ENCODE results near the gene GRIK2.

Gene GRIK2

DNA sequence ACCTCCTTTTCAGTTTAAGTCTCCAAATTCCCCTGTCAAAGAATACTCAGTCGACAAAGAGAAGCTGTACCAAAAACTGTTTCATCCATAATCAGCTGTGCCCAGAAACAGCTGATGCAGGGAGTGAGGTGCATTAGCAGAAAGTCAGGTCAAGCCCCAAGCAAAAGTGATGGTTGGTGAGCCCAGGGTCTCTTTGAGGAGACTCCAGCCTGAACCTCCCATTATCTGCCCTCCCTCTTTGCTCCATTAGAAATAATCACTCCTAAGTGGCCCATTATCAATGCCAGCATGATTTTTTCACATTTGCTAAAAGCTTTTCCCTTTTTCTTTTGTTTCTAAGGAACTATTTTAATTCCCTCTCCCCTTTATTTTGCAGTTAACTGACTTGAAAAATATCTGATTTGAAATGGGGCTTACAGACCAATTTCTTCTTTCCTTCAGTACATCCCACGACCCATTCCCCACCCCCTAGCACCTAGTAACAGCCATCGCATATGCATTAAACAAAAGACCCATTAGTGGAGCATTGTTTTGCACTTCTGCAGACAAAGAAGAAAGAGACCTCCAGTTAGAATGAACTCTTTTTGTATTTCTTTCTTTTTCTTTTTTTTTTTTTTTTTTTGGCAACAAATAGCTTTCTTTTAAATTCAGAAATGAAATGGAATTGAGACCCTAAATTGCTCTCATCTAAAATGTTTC is 257.0 kb downstream of the GRIK2 start:
- no peak for DNase-seq

DNA sequence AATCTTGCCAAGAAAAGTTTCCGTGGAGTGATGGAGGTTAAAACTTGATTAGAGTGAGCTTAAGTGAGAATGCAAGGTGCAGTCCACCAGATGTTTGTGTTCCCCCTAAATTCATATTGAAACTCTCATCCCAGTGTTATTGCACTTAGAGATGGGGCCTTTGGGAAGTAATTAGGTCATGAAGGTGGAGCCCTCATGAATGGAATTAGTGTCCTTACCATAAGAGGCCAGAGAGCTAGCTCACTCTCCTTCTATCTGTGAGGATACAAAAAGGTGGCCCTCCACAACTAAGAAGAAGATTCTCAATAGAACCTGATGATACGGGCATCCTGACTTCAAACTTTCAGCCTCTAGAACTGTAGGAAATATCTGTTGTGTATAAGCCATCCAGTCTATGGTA is 258.6 kb downstream of the GRIK2 start:
- DNase-seq: no peak

DNA sequence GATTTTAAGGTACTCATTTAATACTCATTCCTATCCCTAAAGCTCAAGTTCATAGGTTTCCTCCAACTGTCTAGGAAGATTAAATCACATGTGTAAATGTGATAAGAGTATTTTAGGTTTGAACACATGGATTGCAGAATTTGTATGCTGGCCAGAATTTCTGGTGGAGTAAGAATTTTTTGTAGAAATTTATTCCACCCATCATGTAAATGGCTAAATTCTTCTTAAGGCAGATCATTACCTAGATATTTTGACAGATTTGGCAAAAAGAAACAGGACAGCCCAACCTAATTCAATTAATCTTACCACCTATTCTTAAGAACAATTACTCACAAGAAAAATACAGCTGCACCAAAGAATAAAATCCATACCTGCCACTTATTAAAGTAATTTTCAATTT is 261.6 kb downstream of the GRIK2 start:
- DNase-seq: no peak

DNA sequence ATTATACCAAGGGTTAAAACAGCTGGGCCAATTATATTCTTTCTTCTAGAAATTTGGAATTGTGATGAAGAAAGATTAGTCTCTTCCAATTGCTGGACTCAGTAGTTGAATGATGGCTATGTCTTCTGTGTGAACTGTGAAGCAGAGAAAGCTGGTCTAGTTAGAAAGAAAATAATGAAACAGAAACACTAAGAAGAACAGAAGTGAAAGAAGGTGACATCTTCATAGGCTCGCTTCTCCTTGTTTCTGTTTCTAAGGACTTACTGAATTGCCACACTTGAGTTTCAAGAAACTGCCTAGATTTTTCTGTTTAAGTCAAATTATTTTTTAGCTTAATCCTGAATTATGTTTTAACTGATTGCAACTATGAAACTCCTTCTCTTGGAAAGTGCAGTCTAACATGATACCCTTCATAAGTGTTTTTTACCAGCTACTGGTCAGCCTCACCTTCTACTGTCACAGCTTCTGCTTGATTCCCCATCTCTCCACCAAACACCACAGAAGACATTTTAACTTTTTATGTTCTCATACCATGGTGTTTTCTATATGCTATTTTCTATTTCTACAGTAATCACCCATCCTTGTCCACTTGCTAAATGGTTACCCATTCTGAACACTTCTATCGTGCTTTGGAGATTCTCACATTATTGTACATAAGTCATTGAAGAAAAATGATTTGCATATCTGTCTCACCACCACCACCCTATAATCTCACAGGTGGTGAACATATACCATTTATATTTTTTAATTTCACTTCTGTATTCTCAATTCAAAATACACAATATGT is 268.8 kb downstream of the GRIK2 start:
- no peak for DNase-seq

DNA sequence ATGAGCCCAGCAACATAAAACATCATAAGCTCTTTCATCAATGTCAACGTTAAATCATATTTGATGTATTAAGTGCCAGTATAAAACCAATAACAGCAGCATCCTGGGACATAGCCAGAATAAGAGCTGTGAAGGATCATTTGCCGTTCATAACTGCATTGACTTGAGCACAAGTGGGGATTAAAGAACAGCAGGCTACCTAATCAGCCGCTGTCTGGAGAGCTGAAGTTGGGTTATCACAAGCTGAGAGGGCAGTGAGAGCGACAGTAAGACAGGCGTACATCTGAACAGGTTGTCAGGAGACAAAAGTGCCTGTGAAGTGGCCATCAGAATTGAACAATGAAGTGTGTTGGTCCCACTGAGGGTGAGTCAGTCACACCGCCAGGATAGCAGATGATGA is 269.6 kb downstream of the GRIK2 start:
- no peak for DNase-seq

DNA sequence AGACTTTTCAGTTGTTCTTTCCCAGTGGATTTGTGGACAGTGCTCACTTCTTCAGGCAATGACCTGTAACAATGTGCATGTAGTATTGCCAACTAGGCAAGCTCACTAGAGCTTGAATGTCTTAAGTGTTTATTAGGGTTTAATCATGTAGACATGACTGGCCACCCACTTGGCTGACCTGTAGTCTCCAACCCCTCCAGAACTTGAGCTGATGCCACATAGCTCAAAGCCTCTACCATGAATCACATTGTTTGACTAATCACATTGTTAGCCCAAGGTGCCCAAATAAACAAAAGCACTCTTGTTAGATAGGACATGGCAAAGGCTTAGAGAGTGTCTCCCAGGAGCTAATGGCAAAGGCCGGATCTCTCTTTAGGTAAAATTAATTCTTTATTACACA is 272.7 kb downstream of the GRIK2 start:
- no peak for DNase-seq

DNA sequence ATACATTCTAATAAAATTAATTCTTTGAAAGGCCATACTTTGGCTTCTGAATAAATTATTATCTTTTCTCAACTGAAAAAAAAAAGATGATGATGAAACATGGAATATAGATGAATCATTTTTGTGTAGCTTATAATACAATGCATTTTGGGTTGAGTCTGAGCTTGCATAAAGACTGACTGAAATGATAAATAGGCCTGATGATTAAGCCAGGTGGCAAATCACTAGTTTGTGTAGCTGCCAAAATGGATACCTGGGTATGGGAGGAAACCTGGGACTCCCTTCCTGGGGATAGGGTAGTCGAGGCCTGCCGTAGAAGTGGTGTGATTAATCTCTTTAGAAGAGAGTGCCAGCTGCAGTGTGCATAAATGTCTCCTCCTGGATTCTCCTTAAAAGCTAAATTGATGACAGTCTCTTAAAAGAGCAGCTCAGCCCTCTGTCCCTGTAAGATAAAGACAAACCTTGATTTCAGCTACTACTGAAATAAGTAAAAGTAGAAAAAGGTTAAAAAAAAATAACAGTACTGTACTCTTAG is 275.1 kb downstream of the GRIK2 start:
- DNase-seq: no peak

DNA sequence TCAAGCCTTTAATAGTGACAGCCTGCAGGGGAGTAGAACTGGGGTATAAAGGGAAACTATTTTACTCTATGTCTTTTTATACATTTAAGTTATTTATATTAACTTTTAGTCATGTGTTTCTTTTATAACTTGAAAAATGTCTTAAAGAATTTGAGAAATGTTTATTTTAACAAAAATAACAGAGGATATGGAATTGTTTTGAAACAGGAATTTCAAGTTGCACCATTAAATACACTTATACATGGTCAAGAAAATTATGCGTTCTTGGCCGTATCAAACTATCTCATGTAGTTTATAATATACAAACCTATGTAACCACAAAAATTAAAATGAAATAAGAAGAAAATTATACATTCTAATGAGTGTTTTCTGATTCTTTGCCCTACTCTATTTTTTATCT is 282.7 kb downstream of the GRIK2 start:
- no peak for DNase-seq

DNA sequence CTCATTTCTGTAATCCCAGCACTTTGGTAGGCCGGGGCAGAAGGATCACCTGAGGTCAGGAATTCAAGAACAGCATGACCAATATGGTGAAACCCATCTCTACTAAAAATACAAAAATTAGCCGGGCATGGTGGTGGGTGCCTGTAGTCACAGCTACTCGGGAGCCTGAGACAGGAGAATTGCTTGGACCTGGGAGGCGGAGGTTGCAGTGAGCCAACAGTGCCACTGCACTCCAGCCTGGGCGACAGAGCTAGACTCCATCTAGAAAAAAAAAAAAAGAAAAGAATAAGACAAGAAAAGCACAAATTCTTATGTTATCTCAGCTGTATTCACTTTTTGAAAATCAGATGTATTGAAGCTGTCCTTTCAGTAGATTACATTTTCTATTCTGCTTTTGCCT is 289.4 kb downstream of the GRIK2 start:
- DNase-seq: no peak

DNA sequence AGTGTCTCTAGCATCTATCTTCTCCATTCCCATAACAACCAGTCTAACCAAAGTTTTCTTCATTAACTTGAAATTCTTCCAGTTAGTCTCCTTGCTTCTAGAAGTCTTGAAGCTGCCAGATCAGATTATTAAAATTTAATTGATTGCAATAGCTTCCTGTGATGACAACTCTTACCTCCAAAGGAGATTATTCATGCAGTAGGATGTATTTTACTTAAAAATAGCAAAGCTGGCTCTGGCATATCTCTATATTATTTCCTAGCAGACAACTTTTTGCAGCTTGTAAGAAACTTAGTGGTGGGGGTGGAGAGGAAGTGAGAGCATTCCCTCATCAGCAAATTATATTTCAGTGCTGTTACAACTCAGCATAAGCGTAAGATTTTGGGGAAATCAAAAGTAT is 290.4 kb downstream of the GRIK2 start:
- DNase-seq: no peak

DNA sequence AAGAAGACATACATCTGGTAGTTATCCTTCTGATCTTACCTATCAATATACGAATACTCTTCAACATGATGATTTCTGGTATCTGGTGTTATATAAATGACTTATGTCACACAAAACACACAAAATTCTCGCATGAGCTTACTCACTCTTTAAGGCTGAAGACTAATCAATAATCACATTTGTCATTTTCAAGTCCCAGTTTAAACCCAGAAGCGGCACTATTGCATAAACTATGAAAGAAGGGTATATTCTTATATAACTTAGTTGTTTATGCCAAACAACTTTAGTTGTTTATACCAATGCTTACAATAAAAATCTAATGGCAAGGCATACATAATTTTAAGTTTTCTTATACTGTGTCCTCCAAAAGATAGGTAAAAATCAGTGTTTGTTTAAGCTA is 293.1 kb downstream of the GRIK2 start:
- DNase-seq: no peak

DNA sequence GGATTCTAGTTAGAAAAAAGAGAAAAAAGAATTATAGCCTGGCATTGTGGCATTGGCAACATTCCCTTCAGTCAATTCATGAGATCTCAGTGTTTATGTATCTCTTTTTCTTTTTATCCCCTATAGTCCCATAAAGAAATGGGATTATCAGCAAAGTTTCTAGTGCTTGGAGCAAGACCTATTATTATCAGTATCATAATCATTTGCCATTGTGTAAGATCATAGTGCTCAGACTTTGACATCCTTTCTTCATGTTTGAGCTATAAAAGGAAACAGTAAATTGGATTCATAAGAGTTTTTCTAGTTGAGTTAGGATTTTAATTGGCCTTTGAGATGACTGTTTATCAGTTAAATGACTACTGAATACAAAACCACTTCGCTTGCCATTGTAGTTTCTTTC is 295.6 kb downstream of the GRIK2 start:
- DNase-seq: no peak

DNA sequence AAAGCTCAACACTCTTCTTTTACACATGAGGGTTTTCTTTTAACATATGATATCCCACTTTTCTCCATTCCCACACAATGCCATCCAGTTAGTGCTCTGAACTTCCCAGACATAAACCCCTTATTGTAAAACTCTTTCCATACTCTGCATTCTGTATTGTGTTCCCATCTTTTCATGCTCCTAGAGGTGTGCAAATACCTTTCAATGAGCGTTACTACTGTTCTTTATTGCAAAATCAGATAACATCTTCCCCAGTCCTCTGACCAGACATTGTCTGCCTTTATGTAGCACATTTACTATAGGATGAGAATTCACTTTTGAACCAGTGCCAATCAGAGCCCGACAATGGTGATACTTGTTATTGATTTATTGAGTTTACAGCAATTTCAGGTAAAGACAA is 296.2 kb downstream of the GRIK2 start:
- DNase-seq: no peak

DNA sequence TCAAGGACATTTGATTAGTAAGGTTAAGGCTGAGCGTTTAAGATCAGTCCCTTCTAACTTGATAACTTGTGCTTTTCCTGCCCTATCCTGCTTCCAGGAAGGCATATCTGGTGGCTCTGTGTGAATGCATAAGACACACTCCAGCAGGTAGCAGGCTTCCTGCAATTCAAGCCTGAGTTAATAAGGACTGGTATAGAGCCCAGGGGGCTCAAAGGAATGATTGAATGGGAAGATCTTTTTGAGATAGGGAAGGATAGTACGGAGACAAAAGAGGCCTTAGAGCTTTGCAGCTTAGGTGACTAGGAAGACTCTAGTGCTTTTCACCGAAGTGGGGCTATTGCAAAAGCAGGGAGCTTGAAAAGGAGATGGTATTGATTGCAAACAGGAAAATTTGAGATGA is 307.1 kb downstream of the GRIK2 start:
- DNase-seq: no peak

DNA sequence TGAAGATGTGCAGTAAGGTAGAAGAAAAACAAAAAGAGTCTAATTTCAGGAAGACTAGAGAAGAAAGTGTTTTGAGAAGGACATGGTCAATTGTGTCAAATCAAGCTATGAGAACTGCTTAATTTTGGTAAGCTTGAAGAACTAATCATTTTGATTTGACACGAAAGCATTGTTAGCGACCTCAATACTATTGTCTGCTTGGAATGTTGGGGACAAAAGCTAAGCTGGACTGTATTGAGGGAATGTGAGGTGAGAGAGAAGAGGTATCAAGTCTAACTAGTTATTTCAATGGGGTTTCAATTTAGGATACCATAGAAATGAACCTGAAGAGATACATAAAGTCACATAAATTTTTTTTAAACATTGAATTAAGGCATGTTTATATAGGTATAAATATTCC is 309.8 kb downstream of the GRIK2 start:
- no peak for DNase-seq

DNA sequence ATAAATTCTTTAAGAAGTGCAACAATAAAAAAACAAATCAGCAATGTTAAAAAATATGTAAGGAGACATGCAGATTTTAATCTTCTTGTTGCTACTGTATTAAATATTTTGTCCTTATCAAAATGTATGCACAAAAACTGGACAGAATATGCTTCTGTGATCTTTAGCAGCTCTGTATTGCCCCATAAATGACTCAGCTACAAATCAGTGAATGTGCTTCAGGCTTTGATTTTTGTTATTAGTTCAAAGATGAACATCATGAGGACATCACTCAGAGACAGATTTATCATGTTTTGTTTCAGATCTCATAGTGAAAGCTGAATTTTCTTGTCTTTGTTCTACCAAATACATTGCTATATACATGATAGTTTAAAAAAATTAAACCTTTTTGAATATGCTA is 312.4 kb downstream of the GRIK2 start:
- no peak for DNase-seq

DNA sequence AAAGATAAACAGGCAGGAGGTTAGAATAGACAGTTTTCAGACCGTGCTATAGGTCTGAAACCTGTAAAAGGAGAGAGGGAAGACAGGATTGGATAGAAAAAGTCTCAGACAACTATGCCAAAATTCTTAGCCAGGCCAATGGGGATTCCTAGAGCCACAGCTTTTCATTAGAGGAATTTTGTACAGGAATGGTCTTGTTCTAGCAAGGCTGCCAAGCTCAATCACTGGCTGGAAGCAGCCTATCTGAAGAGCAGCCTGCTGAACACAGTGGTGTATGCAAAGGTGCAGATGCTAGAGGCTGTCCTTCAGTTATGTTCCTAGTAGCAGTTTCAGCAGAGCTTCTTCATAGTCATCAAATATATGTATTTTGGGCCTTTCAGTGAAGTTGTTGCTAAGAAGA is 313.1 kb downstream of the GRIK2 start:
- DNase-seq: no peak

DNA sequence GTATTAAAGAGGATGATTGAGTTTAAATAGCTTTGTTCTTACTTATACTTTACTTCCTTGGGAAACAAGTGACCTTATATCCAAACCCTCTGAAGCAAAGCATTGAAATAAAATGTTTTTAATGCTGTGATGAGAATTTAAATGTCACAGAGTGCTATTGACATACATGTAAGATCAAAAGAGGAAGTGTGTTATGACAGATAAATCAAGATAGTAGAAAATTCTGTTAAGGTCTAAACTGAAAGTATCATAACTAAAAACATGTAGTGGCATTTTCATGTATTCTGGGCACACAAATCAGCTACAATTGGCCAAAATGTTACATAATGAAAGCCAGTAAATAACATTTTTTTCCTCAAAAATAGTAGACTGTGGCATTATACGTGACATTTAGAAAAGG is 318.0 kb downstream of the GRIK2 start:
- no peak for DNase-seq

DNA sequence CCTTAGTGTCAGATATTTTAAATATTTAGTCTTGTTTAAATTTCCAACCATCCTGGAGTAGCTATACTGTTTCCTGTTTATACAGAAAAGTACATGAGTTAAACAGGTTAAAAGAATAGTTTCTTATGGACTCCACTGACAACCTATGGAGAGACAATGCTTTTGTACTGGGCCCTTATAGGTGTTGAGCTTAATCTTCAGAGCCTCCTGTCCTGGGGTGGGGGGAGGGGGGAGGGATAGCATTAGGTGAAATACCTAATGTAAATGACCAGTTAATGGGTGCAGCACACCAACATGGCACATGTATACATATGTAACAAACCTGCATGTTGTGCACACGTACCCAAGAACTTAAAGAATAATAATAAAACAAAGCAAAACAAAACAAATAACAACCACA is 322.9 kb downstream of the GRIK2 start:
- no peak for DNase-seq

DNA sequence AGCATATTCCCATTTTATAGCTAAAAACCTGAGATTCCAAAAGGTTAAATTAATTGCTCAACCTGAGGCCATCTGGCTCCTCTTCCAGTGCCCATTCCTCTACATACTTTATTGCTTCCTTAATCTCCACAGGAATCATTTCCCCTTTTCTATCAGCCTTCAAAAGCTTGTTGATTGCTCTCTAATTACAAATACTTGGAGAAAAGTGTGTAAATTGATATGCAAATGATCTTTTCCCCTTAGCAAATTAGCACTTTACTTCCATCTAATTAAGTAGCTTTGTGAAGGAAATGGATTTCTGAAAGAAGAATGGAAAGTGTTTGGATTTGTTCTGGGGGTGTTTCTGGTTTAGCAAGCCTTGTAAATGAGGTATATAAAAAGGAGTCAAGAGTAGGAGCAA is 323.3 kb downstream of the GRIK2 start:
- DNase-seq: no peak

DNA sequence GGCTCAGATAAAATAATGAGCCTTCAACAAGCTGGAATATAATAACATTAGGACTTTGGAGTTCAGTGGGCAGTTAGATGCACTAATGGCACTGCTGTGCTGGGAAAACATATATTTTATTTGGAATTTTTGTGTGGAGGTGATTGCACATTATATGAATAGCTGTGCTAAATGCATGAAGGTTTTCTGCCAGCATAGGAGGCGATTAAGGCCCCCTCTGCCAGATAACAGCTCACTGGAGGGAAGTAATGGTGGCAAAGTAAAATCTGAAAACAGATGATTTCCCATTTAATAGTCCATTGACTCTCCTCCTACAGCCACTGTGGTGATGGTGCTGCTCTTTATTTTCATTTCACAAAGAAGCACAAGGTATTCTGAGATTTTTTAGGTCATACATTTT is 326.0 kb downstream of the GRIK2 start:
- DNase-seq: no peak

DNA sequence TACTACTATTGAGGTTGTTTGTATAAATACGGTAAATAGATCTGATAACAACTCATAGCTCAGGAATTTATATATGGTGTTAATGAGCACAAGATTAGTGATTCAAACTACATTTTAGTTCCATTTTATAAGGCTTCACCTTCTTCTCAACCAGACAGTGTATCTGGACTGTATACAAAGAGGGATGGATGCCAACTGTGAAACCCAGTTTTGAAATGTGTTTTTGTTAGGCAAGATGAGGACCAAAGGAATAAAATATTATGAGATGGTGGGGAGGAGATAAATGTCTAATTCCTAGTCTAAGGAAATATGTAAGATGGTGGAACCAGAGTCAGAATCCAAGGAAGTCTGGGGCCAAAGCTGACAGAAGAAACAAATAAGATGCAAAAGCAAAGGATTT is 329.0 kb downstream of the GRIK2 start:
- DNase-seq: no peak

DNA sequence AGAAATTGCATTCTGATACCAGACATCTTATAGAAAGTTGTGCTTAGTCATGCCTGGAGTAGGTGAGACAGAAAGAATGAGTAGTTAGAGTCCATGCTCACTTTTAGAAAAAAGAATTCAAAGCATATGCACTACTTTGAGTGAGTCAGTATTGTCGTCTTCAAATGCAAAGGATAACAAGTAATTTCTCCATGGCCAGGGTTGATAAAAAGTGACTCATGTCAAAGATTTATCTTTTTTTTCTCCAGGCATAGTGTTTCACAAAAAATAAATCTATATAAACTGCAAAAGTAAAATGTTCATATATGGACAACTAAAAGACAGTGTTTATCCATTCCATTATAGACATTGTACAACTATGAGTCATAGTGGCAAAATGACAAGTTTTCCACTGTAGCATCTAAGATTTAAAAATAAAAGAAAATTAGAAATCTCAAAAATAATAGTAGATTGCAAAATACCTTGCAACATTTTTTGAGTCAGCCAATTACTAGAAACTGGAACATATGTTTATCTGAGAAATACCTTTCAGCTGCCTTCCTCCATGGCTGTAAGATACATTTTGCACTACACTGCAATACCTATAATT is 329.6 kb downstream of the GRIK2 start:
- DNase-seq: no peak

DNA sequence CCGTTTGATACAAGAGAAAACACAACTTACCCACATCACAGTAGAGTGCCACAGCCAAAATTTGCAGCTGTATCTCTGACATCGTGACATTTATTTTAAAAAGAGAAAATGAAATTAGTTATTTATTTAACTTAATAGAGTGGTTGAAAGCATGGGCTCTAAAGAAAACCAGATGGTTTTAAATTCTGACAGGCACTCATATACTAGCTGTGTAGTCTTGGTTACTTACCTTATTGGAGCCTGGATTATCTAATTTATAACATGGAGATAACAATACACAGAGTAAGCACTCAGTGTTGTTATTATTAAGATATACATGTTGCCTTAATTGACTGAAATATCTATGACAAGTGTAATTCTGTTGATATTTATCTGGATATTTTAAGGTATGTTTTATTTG is 334.9 kb downstream of the GRIK2 start:
- DNase-seq: no peak

Measured in SIG-M5 (cell line).